GM12878 (cell line): Measurements from ENCODE around the gene SPATA32. TPM values are rescaled to one million over a fixed set of nuclear protein-coding genes. Genes with fewer than 3 reads are reported as not detected.
A peak's percentile ranks its signal among the peaks of the same experiment; 100 is the strongest.

Experiments used
- CBX3 ChIP-seq: fragments of 200-600 bp; sonication (generic); IDR thresholded peaks from 2 replicates; pipeline ENCODE4 v1.6.1; 2016; ENCODE audit warnings: low read depth, borderline replicate concordance
- CEBPB ChIP-seq, 2 experiments: fragments of 150-350 bp in 1 of 2; IDR thresholded peaks; 2 replicates each; pipeline ENCODE4 v1.6.1; 2012 to 2014; ENCODE audit warnings: low read depth in 2 of 2, low read length in 2 of 2, borderline replicate concordance in 1 of 2, inconsistent platforms in 1 of 2
- EED ChIP-seq: sonication (generic); IDR thresholded peaks from 2 replicates; pipeline ENCODE4 v1.6.1; 2016; ENCODE audit warnings: antibody characterized with exemption, low read depth
- IKZF1 ChIP-seq: fragments of 450-650 bp; conservative IDR thresholded peaks from 2 replicates; pipeline ENCODE4 v1.6.1; 2017; ENCODE audit warnings: antibody characterized with exemption, mild to moderate bottlenecking
- IRF4 ChIP-seq: IDR thresholded peaks from 2 replicates; pipeline ENCODE4 v1.6.1; 2011; ENCODE audit warnings: low read depth, low read length
- KDM1A ChIP-seq: fragments of 200-600 bp; sonication (generic); IDR thresholded peaks from 2 replicates; pipeline ENCODE4 v1.6.1; 2016; ENCODE audit warnings: borderline replicate concordance
- MXI1 ChIP-seq: fragments of 150-350 bp; IDR thresholded peaks from 2 replicates; pipeline ENCODE4 v1.6.1; 2011; ENCODE audit warnings: low read depth, mild to moderate bottlenecking, inconsistent platforms, low read length, improper control_type of control experiment
- NFIC ChIP-seq: IDR thresholded peaks from 2 replicates; pipeline ENCODE4 v1.6.1; 2012; ENCODE audit warnings: low read depth, mild to moderate bottlenecking, inconsistent platforms, low read length, moderate library complexity
- NRF1 ChIP-seq: conservative IDR thresholded peaks from 2 replicates; pipeline ENCODE4 v1.6.1; 2011; ENCODE audit warnings: mild to moderate bottlenecking, low read depth, low read length, improper control_type of control experiment
- POLR2A ChIP-seq: IDR thresholded peaks from 2 replicates; pipeline ENCODE4 v1.6.1; 2011; ENCODE audit warnings: low read depth, mild to moderate bottlenecking, low read length
- POU2F2 ChIP-seq: IDR thresholded peaks from 3 replicates; pipeline ENCODE4 v1.6.1; 2011; ENCODE audit warnings: low read depth, mild to moderate bottlenecking, low read length, borderline replicate concordance
- RAD21 ChIP-seq: IDR thresholded peaks from 2 replicates; pipeline ENCODE4 v1.6.1; 2011; ENCODE audit warnings: mild to moderate bottlenecking, low read depth, low read length, moderate library complexity; ENCODE audit not compliant: insufficient read depth
- SIX5 ChIP-seq: IDR thresholded peaks from 2 replicates; pipeline ENCODE4 v1.6.1; 2011; ENCODE audit warnings: mild to moderate bottlenecking, low read depth, low read length, moderate library complexity; ENCODE audit not compliant: severe bottlenecking
- SMARCA5 ChIP-seq: fragments of 450-650 bp; IDR thresholded peaks from 2 replicates; pipeline ENCODE4 v1.6.1; 2017; ENCODE audit warnings: mild to moderate bottlenecking
- polyA plus RNA-seq, 11 experiments: library from polyadenylated mRNA; depleted of rRNA in 4 of 11; unstranded in 6 of 11; stranded (reverse) in 5 of 11; fragments of >200 nt; fragmentation: Nextera tagmentation in 4 of 11; fragmentation: Illumina TruSeq in 1 of 11; extraction: Ambion mirVana in 4 of 11; extraction: Trizol in 1 of 11; gene quantifications; 1 replicate in 1 of 11; 2 replicates in 10 of 11; pipeline versions ENCODE4 v1.2.1 to v1.2.3, GENCODE V29; 2011 to 2016; ENCODE audit warnings: inconsistent platforms in 2 of 11, missing spikeins in 2 of 11, low read depth in 1 of 11
- total RNA-seq, 4 experiments: library from RNA; depleted of rRNA in 3 of 4; stranded (reverse); fragments of >200 nt in 3 of 4; fragmentation: Illumina TruSeq in 1 of 4; extraction: Trizol in 1 of 4; gene quantifications; 2 replicates each; pipeline versions ENCODE4 v1.2.1 to v1.2.3, GENCODE V29; 2013 to 2021
- TF ChIP-seq, protein P1 (sequence below): IDR thresholded peaks from 2 replicates; pipeline ENCODE4 v1.6.1; 2012; ENCODE audit warnings: low read depth, low read length, improper control_type of control experiment

The SPATA32 gene
- total and polyA plus RNA-seq, 10 of the 15 experiments (the other 5 are each of a cell fraction or from before 2014, with no cell fraction given), result 0.03 to 0.35 (median 0.11) TPM; not detected in 3

DNA sequence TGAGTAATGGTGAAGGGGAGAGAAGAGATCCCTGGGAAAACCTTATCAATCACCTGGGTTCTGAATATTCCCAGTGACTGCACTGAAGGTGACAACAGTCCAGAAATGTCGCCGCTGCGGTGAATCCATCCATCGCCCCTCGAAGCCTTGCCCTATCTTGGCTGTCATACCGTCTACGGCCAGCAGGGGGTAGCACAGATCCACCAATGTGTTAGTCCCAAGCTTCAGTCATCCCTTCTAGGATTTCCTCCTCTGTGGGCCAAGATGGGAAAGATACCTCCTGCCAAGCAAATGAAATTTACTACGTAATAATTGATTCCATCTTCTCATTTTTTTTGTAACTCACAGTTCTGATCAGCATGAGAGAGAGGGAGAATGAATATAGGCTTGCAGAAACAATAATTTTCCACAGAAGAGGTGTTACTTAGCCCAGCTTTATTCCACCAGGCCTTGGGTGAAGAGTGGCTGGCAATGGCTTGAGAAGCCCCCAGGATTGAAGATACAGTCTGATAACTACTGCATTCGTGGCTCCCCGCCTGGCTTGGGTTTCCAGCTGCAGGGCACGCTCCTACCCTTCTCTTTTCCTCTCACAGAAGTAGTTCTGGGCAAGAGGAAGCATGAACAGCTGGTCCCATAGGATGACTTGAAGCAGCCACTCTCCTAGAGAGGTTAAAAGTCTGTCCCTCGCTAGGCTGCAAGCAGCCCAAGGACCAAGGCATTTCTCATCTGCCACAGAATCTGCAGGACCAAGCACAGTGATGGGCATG, 42.8 kb downstream of the SPATA32 start (continued):
- TF ChIP-seq POU2F2 (no peak), POLR2A (no peak), SMARCA5 (0 out of 2 replicates have a peak, but pooled peaks have one; percentile 46), EED (no peak), NFIC (no peak), MXI1 (no peak), NRF1 (no peak), CEBPB (IDR thresholded peaks at IDR 0.05; ENCODE audit: borderline replicate concordance in 1 of 2, low read depth in 2 of 2, low read length in 2 of 2) (no peak), IRF4 (0 out of 2 replicates have a peak, but pooled peaks have one; percentile 33), RAD21 (peak; percentile 97), KDM1A (no peak), CBX3 (no peak), IKZF1 (0 out of 2 replicates have a peak, but pooled peaks have one; percentile 25), SIX5 (no peak)
- TF ChIP-seq, protein P1, sequence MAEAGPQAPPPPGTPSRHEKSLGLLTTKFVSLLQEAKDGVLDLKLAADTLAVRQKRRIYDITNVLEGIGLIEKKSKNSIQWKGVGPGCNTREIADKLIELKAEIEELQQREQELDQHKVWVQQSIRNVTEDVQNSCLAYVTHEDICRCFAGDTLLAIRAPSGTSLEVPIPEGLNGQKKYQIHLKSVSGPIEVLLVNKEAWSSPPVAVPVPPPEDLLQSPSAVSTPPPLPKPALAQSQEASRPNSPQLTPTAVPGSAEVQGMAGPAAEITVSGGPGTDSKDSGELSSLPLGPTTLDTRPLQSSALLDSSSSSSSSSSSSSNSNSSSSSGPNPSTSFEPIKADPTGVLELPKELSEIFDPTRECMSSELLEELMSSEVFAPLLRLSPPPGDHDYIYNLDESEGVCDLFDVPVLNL, result no peak
- TF ChIP-seq, all 136 proteins: peak for 12

Other genes with a start within 250 kb of the SPATA32 start
Only the 7 nearest of the 10 such genes appear.
- 0.45 and 0.76 TPM in 2 replicates for gene PLCD3, start 129.6 kb downstream of the SPATA32 start, total RNA-seq (2014; rRNA removed)
- 0.28 and 0.36 TPM in 2 replicates for gene PLCD3, start 129.6 kb downstream of the SPATA32 start, total RNA-seq (2014; rRNA removed; fragmentation: Illumina TruSeq; extraction: Trizol)
- 1.6 and 2.4 TPM in 2 replicates for gene PLCD3, start 129.6 kb downstream of the SPATA32 start, total RNA-seq (2021)
- gene PLCD3, start 129.6 kb downstream of the SPATA32 start, polyA plus RNA-seq (2011; rRNA removed), result 0.52 and 1.2 TPM in 2 replicates
- 0.03 and 1.6 TPM in 2 replicates for gene PLCD3, start 129.6 kb downstream of the SPATA32 start, polyA plus RNA-seq (2014; fragmentation: Illumina TruSeq; extraction: Trizol)
- gene PLCD3, start 129.6 kb downstream of the SPATA32 start, polyA plus RNA-seq (2014; fragmentation: Nextera tagmentation; extraction: Ambion mirVana), result under 1 TPM; 0.02 to 0.04 TPM
- gene PLCD3, start 129.6 kb downstream of the SPATA32 start, polyA plus RNA-seq (2014; rRNA removed), result 1.2 and 1.6 TPM in 2 replicates
- gene PLCD3, start 129.6 kb downstream of the SPATA32 start, polyA plus RNA-seq (2016; fragmentation: Nextera tagmentation; extraction: Ambion mirVana), result under 1 TPM; 0.13 to 0.43 TPM
- gene ACBD4, start 126.4 kb downstream of the SPATA32 start, total RNA-seq (2014; rRNA removed), result 8.1 and 10.2 TPM in 2 replicates
- 5.4 and 5.7 TPM in 2 replicates for gene ACBD4, start 126.4 kb downstream of the SPATA32 start, total RNA-seq (2014; rRNA removed; fragmentation: Illumina TruSeq; extraction: Trizol)
- 10.0 and 10.1 TPM in 2 replicates for gene ACBD4, start 126.4 kb downstream of the SPATA32 start, total RNA-seq (2021)
- 4.4 and 6.5 TPM in 2 replicates for gene ACBD4, start 126.4 kb downstream of the SPATA32 start, polyA plus RNA-seq (2011; rRNA removed)
- 4.5 and 5.7 TPM in 2 replicates for gene ACBD4, start 126.4 kb downstream of the SPATA32 start, polyA plus RNA-seq (2014; fragmentation: Illumina TruSeq; extraction: Trizol)
- under 1 TPM; 0.20 to 0.27 TPM for gene ACBD4, start 126.4 kb downstream of the SPATA32 start, polyA plus RNA-seq (2014; fragmentation: Nextera tagmentation; extraction: Ambion mirVana)
- gene ACBD4, start 126.4 kb downstream of the SPATA32 start, polyA plus RNA-seq (2014; rRNA removed), result 13.8 and 17.6 TPM in 2 replicates
- 1 to 10 TPM; 7.2 to 9.9 TPM for gene ACBD4, start 126.4 kb downstream of the SPATA32 start, polyA plus RNA-seq (2016; fragmentation: Nextera tagmentation; extraction: Ambion mirVana)
- 12.2 and 13.4 TPM in 2 replicates for gene HEXIM1, start 113.6 kb downstream of the SPATA32 start, total RNA-seq (2014; rRNA removed)
- gene HEXIM1, start 113.6 kb downstream of the SPATA32 start, total RNA-seq (2014; rRNA removed; fragmentation: Illumina TruSeq; extraction: Trizol), result 4.4 and 4.7 TPM in 2 replicates
- 23.9 and 24.1 TPM in 2 replicates for gene HEXIM1, start 113.6 kb downstream of the SPATA32 start, total RNA-seq (2021)
- gene HEXIM1, start 113.6 kb downstream of the SPATA32 start, polyA plus RNA-seq (2011; rRNA removed), result 7.3 and 8.8 TPM in 2 replicates
- 9.9 and 16.0 TPM in 2 replicates for gene HEXIM1, start 113.6 kb downstream of the SPATA32 start, polyA plus RNA-seq (2014; fragmentation: Illumina TruSeq; extraction: Trizol)
- 1 to 10 TPM; 1.9 to 2.1 TPM for gene HEXIM1, start 113.6 kb downstream of the SPATA32 start, polyA plus RNA-seq (2014; fragmentation: Nextera tagmentation; extraction: Ambion mirVana)
- 17.2 and 19.4 TPM in 2 replicates for gene HEXIM1, start 113.6 kb downstream of the SPATA32 start, polyA plus RNA-seq (2014; rRNA removed)
- gene HEXIM1, start 113.6 kb downstream of the SPATA32 start, polyA plus RNA-seq (2016; fragmentation: Nextera tagmentation; extraction: Ambion mirVana), result 1 to 10 TPM; 8.3 to 9.3 TPM
- gene HEXIM2, start 100.2 kb downstream of the SPATA32 start, total RNA-seq (2014; rRNA removed), result 8.3 and 8.7 TPM in 2 replicates
- gene HEXIM2, start 100.2 kb downstream of the SPATA32 start, total RNA-seq (2014; rRNA removed; fragmentation: Illumina TruSeq; extraction: Trizol), result 4.8 and 5.1 TPM in 2 replicates
- 7.6 and 9.7 TPM in 2 replicates for gene HEXIM2, start 100.2 kb downstream of the SPATA32 start, total RNA-seq (2021)
- gene HEXIM2, start 100.2 kb downstream of the SPATA32 start, polyA plus RNA-seq (2011; rRNA removed), result 4.3 and 5.8 TPM in 2 replicates
- 0.87 and 4.9 TPM in 2 replicates for gene HEXIM2, start 100.2 kb downstream of the SPATA32 start, polyA plus RNA-seq (2014; fragmentation: Illumina TruSeq; extraction: Trizol)
- gene HEXIM2, start 100.2 kb downstream of the SPATA32 start, polyA plus RNA-seq (2014; fragmentation: Nextera tagmentation; extraction: Ambion mirVana), result under 1 TPM; 0.10 to 0.22 TPM
- 7.1 and 12.5 TPM in 2 replicates for gene HEXIM2, start 100.2 kb downstream of the SPATA32 start, polyA plus RNA-seq (2014; rRNA removed)
- 10 to 100 TPM in 1 of 2 experiments, 1 to 10 TPM in 1; 9.7 to 10.3 TPM for gene HEXIM2, start 100.2 kb downstream of the SPATA32 start, polyA plus RNA-seq (2016; fragmentation: Nextera tagmentation; extraction: Ambion mirVana)
- gene FMNL1, start 40.2 kb downstream of the SPATA32 start, total RNA-seq (2014; rRNA removed), result 19.2 and 22.6 TPM in 2 replicates
- gene FMNL1, start 40.2 kb downstream of the SPATA32 start, total RNA-seq (2014; rRNA removed; fragmentation: Illumina TruSeq; extraction: Trizol), result 17.0 and 18.5 TPM in 2 replicates
- gene FMNL1, start 40.2 kb downstream of the SPATA32 start, total RNA-seq (2021), result 99.2 and 108 TPM in 2 replicates
- 7.7 and 11.5 TPM in 2 replicates for gene FMNL1, start 40.2 kb downstream of the SPATA32 start, polyA plus RNA-seq (2011; rRNA removed)
- 18.4 and 53.7 TPM in 2 replicates for gene FMNL1, start 40.2 kb downstream of the SPATA32 start, polyA plus RNA-seq (2014; fragmentation: Illumina TruSeq; extraction: Trizol)
- gene FMNL1, start 40.2 kb downstream of the SPATA32 start, polyA plus RNA-seq (2014; fragmentation: Nextera tagmentation; extraction: Ambion mirVana), result 1 to 10 TPM; 3.3 to 3.5 TPM
- gene FMNL1, start 40.2 kb downstream of the SPATA32 start, polyA plus RNA-seq (2014; rRNA removed), result 52.2 and 65.7 TPM in 2 replicates
- 10 to 100 TPM; 11.7 to 20.5 TPM for gene FMNL1, start 40.2 kb downstream of the SPATA32 start, polyA plus RNA-seq (2016; fragmentation: Nextera tagmentation; extraction: Ambion mirVana)
- 18.0 and 21.2 TPM in 2 replicates for gene MAP3K14, start 54.9 kb upstream of the SPATA32 start, total RNA-seq (2014; rRNA removed)
- 7.5 and 9.3 TPM in 2 replicates for gene MAP3K14, start 54.9 kb upstream of the SPATA32 start, total RNA-seq (2014; rRNA removed; fragmentation: Illumina TruSeq; extraction: Trizol)
- 33.3 and 35.9 TPM in 2 replicates for gene MAP3K14, start 54.9 kb upstream of the SPATA32 start, total RNA-seq (2021)
- gene MAP3K14, start 54.9 kb upstream of the SPATA32 start, polyA plus RNA-seq (2011; rRNA removed), result 4.8 and 12.4 TPM in 2 replicates
- gene MAP3K14, start 54.9 kb upstream of the SPATA32 start, polyA plus RNA-seq (2014; fragmentation: Illumina TruSeq; extraction: Trizol), result 6.7 and 18.2 TPM in 2 replicates
- 1 to 10 TPM; 2.1 to 4.5 TPM for gene MAP3K14, start 54.9 kb upstream of the SPATA32 start, polyA plus RNA-seq (2014; fragmentation: Nextera tagmentation; extraction: Ambion mirVana)
- gene MAP3K14, start 54.9 kb upstream of the SPATA32 start, polyA plus RNA-seq (2014; rRNA removed), result 23.9 and 24.4 TPM in 2 replicates
- 10 to 100 TPM; 23.2 to 25.1 TPM for gene MAP3K14, start 54.9 kb upstream of the SPATA32 start, polyA plus RNA-seq (2016; fragmentation: Nextera tagmentation; extraction: Ambion mirVana)
- gene ARHGAP27, start 170.8 kb upstream of the SPATA32 start, total RNA-seq (2014; rRNA removed), result 28.7 and 30.3 TPM in 2 replicates
- 14.1 and 14.6 TPM in 2 replicates for gene ARHGAP27, start 170.8 kb upstream of the SPATA32 start, total RNA-seq (2014; rRNA removed; fragmentation: Illumina TruSeq; extraction: Trizol)
- gene ARHGAP27, start 170.8 kb upstream of the SPATA32 start, total RNA-seq (2021), result 33.1 and 45.7 TPM in 2 replicates
- 9.2 and 16.0 TPM in 2 replicates for gene ARHGAP27, start 170.8 kb upstream of the SPATA32 start, polyA plus RNA-seq (2011; rRNA removed)
- gene ARHGAP27, start 170.8 kb upstream of the SPATA32 start, polyA plus RNA-seq (2014; fragmentation: Illumina TruSeq; extraction: Trizol), result 8.3 and 16.1 TPM in 2 replicates
- gene ARHGAP27, start 170.8 kb upstream of the SPATA32 start, polyA plus RNA-seq (2014; fragmentation: Nextera tagmentation; extraction: Ambion mirVana), result 1 to 10 TPM in 1 of 2 experiments, under 1 TPM in 1; 0.64 to 1.1 TPM
- gene ARHGAP27, start 170.8 kb upstream of the SPATA32 start, polyA plus RNA-seq (2014; rRNA removed), result 41.3 and 43.8 TPM in 2 replicates
- 10 to 100 TPM; 19.2 to 19.3 TPM for gene ARHGAP27, start 170.8 kb upstream of the SPATA32 start, polyA plus RNA-seq (2016; fragmentation: Nextera tagmentation; extraction: Ambion mirVana)